MM.1S (cell line): ENCODE measurements around the gene TP73.

Experiments
- EZH2 ChIP-seq: fragments of 300-600 bp; sonication (generic); optimal IDR thresholded peaks from 2 replicates; pipeline ENCODE3; 2017; ENCODE audit warnings: low read depth, mild to moderate bottlenecking, antibody characterized with exemption, low read length, mixed read lengths
- TF ChIP-seq, protein P1 (sequence below): fragments of 300-600 bp; sonication (generic); IDR thresholded peaks from 2 replicates; pipeline ENCODE4 v1.5.1; 2016; ENCODE audit warnings: antibody characterized with exemption, low read length, mixed read lengths

DNA sequence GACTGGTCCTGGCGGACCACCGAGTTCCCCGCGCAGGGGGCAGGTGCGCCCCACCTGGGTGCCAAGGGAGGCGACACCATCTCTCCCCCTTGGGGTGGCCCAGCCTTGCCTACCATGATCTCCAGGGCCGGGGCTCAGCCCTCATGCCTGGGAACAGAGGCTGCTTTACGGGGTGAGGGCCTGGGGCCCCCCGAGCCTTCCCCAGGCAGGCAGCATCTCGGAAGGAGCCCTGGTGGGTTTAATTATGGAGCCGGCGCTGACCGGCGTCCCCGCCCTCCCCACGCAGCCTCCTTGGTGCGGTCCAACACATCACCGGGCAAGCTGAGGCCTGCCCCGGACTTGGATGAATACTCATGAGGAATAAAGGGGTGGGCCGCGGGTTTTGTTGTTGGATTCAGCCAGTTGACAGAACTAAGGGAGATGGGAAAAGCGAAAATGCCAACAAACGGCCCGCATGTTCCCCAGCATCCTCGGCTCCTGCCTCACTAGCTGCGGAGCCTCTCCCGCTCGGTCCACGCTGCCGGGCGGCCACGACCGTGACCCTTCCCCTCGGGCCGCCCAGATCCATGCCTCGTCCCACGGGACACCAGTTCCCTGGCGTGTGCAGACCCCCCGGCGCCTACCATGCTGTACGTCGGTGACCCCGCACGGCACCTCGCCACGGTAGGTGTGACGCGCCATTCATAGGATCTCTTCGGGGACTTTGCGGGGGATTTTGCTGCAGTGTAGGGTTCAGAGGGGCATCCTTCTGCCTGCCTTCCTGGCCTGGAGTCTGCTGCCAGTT, 38.2 kb downstream of the TP73 start:
- TF ChIP-seq, protein P1, sequence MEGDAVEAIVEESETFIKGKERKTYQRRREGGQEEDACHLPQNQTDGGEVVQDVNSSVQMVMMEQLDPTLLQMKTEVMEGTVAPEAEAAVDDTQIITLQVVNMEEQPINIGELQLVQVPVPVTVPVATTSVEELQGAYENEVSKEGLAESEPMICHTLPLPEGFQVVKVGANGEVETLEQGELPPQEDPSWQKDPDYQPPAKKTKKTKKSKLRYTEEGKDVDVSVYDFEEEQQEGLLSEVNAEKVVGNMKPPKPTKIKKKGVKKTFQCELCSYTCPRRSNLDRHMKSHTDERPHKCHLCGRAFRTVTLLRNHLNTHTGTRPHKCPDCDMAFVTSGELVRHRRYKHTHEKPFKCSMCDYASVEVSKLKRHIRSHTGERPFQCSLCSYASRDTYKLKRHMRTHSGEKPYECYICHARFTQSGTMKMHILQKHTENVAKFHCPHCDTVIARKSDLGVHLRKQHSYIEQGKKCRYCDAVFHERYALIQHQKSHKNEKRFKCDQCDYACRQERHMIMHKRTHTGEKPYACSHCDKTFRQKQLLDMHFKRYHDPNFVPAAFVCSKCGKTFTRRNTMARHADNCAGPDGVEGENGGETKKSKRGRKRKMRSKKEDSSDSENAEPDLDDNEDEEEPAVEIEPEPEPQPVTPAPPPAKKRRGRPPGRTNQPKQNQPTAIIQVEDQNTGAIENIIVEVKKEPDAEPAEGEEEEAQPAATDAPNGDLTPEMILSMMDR: no peak
- TF ChIP-seq EZH2: no peak
